DND-41 (cell line): ENCODE measurements around the gene JUNB.

ENCODE experiments used
- CTCF ChIP-seq: IDR thresholded peaks from 2 replicates; pipeline ENCODE4 v1.5.1; 2012; ENCODE audit warnings: borderline replicate concordance, low read length, moderate library complexity, mild to moderate bottlenecking; ENCODE audit not compliant: poor library complexity, severe bottlenecking; ENCODE audit errors: extremely low read depth
- EZH2 ChIP-seq: IDR thresholded peaks from 3 replicates; pipeline ENCODE4 v1.6.1; 2012; ENCODE audit warnings: borderline replicate concordance, low read depth, mild to moderate bottlenecking, moderate library complexity, low read length, inconsistent platforms; ENCODE audit not compliant: severe bottlenecking

GRCh38 chr19:12794196-12794941 lies 3.1 kb downstream of the JUNB start:
- no peak for TF ChIP-seq CTCF
- TF ChIP-seq EZH2, result no peak
